Transverse colon (tissue), 4 donors: Measurements from ENCODE around the gene UNC13A.

Experiments used
- CTCF ChIP-seq, 5 experiments: fragments of 200-600 bp in 3 of 5; fragments of 450-650 bp in 2 of 5; sonication (generic) in 3 of 5; IDR thresholded peaks; 1 replicate in 2 of 5; 2 replicates in 3 of 5; pipeline ENCODE4 v1.5.1; 2016 to 2017; ENCODE audit warnings: antibody characterized with exemption in 5 of 5, inconsistent platforms in 3 of 5, mild to moderate bottlenecking in 2 of 5, moderate library complexity in 1 of 5
- EP300 ChIP-seq: sonication (generic); formaldehyde crosslinking; IDR thresholded peaks from one replicate; pipeline ENCODE4 v1.6.1; 2017; ENCODE audit warnings: antibody characterized with exemption, low read depth
- POLR2A ChIP-seq: fragments of 450-650 bp; IDR thresholded peaks from one replicate; pipeline ENCODE4 v1.6.1; 2016; ENCODE audit warnings: antibody characterized with exemption, mild to moderate bottlenecking, moderate library complexity
- POLR2AphosphoS5 ChIP-seq, 3 donors: sonication (generic); formaldehyde crosslinking; IDR thresholded peaks; one replicate each; pipeline ENCODE4 v1.6.1; 2016; ENCODE audit warnings: antibody characterized with exemption in 3 of 3

DNA sequence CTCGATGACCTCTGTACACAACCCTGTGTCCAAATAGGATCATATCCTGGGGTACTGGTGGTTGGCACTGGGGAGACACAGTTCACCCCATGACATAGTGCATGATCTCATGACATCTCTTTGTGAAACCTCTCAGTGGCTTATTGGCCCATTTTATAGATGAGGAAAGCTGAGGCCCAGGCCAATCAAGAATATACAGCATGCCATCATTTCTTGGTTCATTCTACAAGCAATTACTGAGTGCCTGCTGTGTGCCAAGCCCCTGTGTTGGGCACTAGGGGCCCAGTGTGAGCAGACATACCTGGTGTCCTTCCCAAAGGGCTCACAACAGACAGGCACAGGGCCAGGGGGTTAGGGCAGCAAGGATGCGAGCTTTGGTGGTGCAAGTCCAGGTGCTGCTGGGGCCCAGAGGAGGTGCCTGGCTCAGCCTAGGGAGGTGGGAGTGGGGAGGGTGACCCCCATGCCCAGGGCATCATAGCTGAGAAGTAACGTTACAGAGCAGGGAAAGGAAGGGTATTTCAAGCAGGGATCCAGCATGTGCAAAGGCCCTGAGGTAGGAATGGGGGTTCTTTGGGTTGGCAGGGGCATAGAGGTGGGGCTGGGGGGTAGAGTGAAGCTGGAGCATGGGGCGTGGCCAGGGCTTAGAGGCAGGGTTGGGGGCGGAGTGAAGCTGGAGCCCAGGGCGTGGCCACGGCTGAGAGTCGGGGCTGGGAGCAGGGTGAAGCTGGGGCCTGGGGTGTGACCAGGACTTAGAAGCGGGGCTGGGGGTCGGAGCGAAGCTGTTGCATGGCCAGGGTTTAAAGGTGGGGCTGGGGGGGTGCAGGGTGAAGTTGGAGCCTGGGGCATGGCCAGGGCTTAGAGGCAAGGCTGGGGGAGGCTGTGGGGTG, 112.0 kb downstream of the UNC13A start:
- TF ChIP-seq CTCF (IDR thresholded peaks at IDR 0.05) (no peak), POLR2AphosphoS5 (IDR thresholded peaks at IDR 0.05) (no peak), POLR2A (no peak), EP300 (no peak)
